ENCODE results near the gene LINGO3. TPM values are rescaled to one million over a fixed set of nuclear protein-coding genes. Genes with fewer than 3 reads are reported as not detected.

Gene LINGO3
- total RNA-seq (ENCODE audit: low replicate concordance): under 0.01 TPM in 1 of 2 replicates, not detected in the other

GRCh38 chr19:2308114-2308556, at the start of gene LINGO3:
Gene LINGO3 (minus strand): TSS chr19:2308154. CDS start chr19:2291776, 16,378 bp downstream.

GRCh38 chr19:2328401-2329148, 20.6 kb upstream of the LINGO3 start, which contains the start of the genes LSM7 and SPPL2B:
Gene LSM7 (minus strand): TSS chr19:2328586. CDS start chr19:2328566, 20 bp downstream.
Gene SPPL2B (plus strand): TSS chr19:2328684. CDS start chr19:2328710, 26 bp downstream.

GRCh38 chr19:2282062-2282861, 25.7 kb downstream of the LINGO3 start, which contains the start of gene PEAK3:
Gene PEAK3 (minus strand): TSS chr19:2282175. CDS start chr19:2280931, 1,244 bp downstream.

Other genes starting within 250 kb of the LINGO3 start
- 11.0 and 13.1 TPM in 2 replicates for gene MOB3A, start 211.8 kb downstream of the LINGO3 start, total RNA-seq (ENCODE audit: low replicate concordance)
- 0.90 and 2.1 TPM in 2 replicates for gene IZUMO4, start 211.2 kb downstream of the LINGO3 start, total RNA-seq (ENCODE audit: low replicate concordance)
- 97.0 and 114 TPM in 2 replicates for gene AP3D1, start 156.6 kb downstream of the LINGO3 start, total RNA-seq (ENCODE audit: low replicate concordance)
- gene DOT1L, start 144.2 kb downstream of the LINGO3 start, total RNA-seq (ENCODE audit: low replicate concordance): 2.7 and 4.7 TPM in 2 replicates
- 26.0 and 68.1 TPM in 2 replicates for gene PLEKHJ1, start 71.8 kb downstream of the LINGO3 start, total RNA-seq (ENCODE audit: low replicate concordance)
- 15.4 and 32.9 TPM in 2 replicates for gene SF3A2, start 71.3 kb downstream of the LINGO3 start, total RNA-seq (ENCODE audit: low replicate concordance)
- gene AMH, start 58.8 kb downstream of the LINGO3 start, total RNA-seq (ENCODE audit: low replicate concordance): 0.12 and 0.38 TPM in 2 replicates
- gene JSRP1, start 51.7 kb downstream of the LINGO3 start, total RNA-seq (ENCODE audit: low replicate concordance): not detected in 2 replicates
- gene PEAK3, start 26.0 kb downstream of the LINGO3 start, total RNA-seq (ENCODE audit: low replicate concordance): not detected in 2 replicates
- 73.2 and 187 TPM in 2 replicates for gene LSM7, start 20.4 kb upstream of the LINGO3 start, total RNA-seq (ENCODE audit: low replicate concordance)
- 21.1 and 42.9 TPM in 2 replicates for gene SPPL2B, start 20.5 kb upstream of the LINGO3 start, total RNA-seq (ENCODE audit: low replicate concordance)
- not detected in 2 replicates for gene TMPRSS9, start 52.1 kb upstream of the LINGO3 start, total RNA-seq (ENCODE audit: low replicate concordance)
- gene TIMM13, start 119.4 kb upstream of the LINGO3 start, total RNA-seq (ENCODE audit: low replicate concordance): 49.1 and 56.0 TPM in 2 replicates
- gene LMNB2, start 148.8 kb upstream of the LINGO3 start, total RNA-seq (ENCODE audit: low replicate concordance): 63.8 and 82.4 TPM in 2 replicates
- gene GADD45B, start 168.0 kb upstream of the LINGO3 start, total RNA-seq (ENCODE audit: low replicate concordance): 22.2 and 92.3 TPM in 2 replicates